Ovary (tissue), 3 donors: Measurements from ENCODE around the gene CMBL.

Source experiments
- POLR2A ChIP-seq: fragments of 450-650 bp; IDR thresholded peaks from one replicate; pipeline ENCODE4 v1.6.1; 2017; ENCODE audit warnings: antibody characterized with exemption, mild to moderate bottlenecking, moderate library complexity
- TF ChIP-seq, protein P1 (sequence below), 3 donors: fragments of 450-650 bp in 2 of 3; fragments of 200-600 bp in 1 of 3; IDR thresholded peaks; one replicate each; pipeline versions ENCODE4 v1.5.1 to v1.8.0; 2016 to 2022; ENCODE audit warnings: antibody characterized with exemption in 3 of 3, mild to moderate bottlenecking in 1 of 3
- donor health status: DM: no; HTN: no; CAD: no.

GRCh38 chr5:10295619-10296326 is 11.9 kb downstream of the CMBL start:
- TF ChIP-seq, protein P1, sequence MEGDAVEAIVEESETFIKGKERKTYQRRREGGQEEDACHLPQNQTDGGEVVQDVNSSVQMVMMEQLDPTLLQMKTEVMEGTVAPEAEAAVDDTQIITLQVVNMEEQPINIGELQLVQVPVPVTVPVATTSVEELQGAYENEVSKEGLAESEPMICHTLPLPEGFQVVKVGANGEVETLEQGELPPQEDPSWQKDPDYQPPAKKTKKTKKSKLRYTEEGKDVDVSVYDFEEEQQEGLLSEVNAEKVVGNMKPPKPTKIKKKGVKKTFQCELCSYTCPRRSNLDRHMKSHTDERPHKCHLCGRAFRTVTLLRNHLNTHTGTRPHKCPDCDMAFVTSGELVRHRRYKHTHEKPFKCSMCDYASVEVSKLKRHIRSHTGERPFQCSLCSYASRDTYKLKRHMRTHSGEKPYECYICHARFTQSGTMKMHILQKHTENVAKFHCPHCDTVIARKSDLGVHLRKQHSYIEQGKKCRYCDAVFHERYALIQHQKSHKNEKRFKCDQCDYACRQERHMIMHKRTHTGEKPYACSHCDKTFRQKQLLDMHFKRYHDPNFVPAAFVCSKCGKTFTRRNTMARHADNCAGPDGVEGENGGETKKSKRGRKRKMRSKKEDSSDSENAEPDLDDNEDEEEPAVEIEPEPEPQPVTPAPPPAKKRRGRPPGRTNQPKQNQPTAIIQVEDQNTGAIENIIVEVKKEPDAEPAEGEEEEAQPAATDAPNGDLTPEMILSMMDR (IDR thresholded peaks at IDR 0.05) = no peak
- TF ChIP-seq POLR2A = no peak
